Measurements from ENCODE around the gene CEP120.

The CEP120 gene

DNA sequence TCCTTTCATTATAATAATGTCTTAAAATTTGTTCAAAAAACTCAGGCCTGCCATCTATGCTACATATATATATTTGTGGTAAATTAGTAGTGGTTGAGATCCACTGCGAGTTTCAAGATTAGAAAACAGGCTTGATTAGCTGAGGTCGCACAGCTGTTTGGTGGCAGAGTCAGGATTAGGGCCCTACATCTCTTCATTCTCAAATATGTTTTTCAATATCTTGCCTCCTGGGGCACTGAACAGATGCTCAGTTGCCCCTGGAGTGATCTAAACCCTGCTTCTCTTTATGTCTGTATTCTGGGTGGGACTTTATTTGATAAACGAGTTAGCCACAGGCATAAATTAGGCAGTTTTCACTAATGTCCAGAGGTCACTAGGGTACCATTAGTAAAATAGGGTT, 27.8 kb upstream of the CEP120 start:
- H3K27ac ChIP-seq (ENCODE audit: low read depth, low read length) = no peak overlapping the region
- DNase-seq = no peak
- H3K18ac ChIP-seq (ENCODE audit: low read length) = no peak overlapping the region
- no peaks in the 10 kb centered on the region for H3K27me3 ChIP-seq (ENCODE audit: insufficient read depth, low read length, poor library complexity)
- no peaks in the 10 kb centered on the region for H3K79me1 ChIP-seq (ENCODE audit: low read length)
- no peak overlapping the region for H3K56ac ChIP-seq (ENCODE audit: low read length)
- H2BK120ac ChIP-seq (ENCODE audit: low read depth, low read length) = no peak overlapping the region
- H2BK15ac ChIP-seq (replicated peaks; ENCODE audit: low read depth) = no peak overlapping the region
- no peak overlapping the region for H3K4me2 ChIP-seq (ENCODE audit: low read length)
- H4K8ac ChIP-seq (ENCODE audit: low read depth, low read length) = no peak overlapping the region
- H3K36me3 ChIP-seq (ENCODE audit: control insufficient read depth, insufficient read depth, low read length) = no peaks in the 10 kb centered on the region
- H3K79me2 ChIP-seq (ENCODE audit: control insufficient read depth, insufficient read depth, low read length) = no peaks in the 10 kb centered on the region
- WGBS (ENCODE audit: extremely low coverage, insufficient coverage, low lambda C conversion rate) = no CpG with 5 or more reads among the region's 3 CpGs
- H2AK5ac ChIP-seq (ENCODE audit: low read length) = no peak overlapping the region
- no peaks in the 10 kb centered on the region for H3K4me1 ChIP-seq (ENCODE audit: control insufficient read depth, low read depth, low read length)
- no peak overlapping the region for H4K5ac ChIP-seq (ENCODE audit: low read length)
- H3K4ac ChIP-seq (ENCODE audit: low read depth, low read length) = no peak overlapping the region
- H3K9ac ChIP-seq (ENCODE audit: low read length) = no peak overlapping the region
- H3K4me3 ChIP-seq (ENCODE audit: low read length) = no peak overlapping the region
- H3K23ac ChIP-seq (ENCODE audit: low read length) = no peak overlapping the region
- H2BK5ac ChIP-seq (ENCODE audit: low read length) = no peak overlapping the region

DNA sequence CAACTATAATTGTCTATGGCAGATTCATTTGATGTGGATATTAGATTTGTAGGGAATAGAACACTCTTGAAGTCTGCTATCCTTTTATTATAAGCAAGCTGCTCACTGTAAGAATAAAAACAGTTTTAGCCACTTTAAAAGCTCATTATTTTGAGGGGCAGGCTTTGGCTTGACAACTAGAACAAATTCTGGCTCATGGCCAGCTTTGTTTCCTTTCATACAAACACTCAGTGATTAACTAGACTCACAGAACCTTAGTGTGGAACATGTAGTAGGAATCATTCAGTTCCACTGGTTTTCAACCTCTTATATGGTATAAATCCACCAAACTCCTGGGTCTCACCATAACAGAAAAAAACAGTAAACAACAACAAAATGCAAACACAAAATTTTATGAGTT, 27.4 kb upstream of the CEP120 start:
- Histone ChIP-seq H3K4ac (ENCODE audit: low read depth, low read length) (no peak overlapping the region), H2AK5ac (ENCODE audit: low read length) (no peak overlapping the region), H3K9ac (ENCODE audit: low read length) (no peak overlapping the region), H3K4me3 (ENCODE audit: low read length) (no peak overlapping the region), H3K36me3 (ENCODE audit: control insufficient read depth, insufficient read depth, low read length) (no peaks in the 10 kb centered on the region), H2BK5ac (ENCODE audit: low read length) (no peak overlapping the region), H4K8ac (ENCODE audit: low read depth, low read length) (no peak overlapping the region), H4K5ac (ENCODE audit: low read length) (no peak overlapping the region), H3K18ac (ENCODE audit: low read length) (no peak overlapping the region), H2BK120ac (ENCODE audit: low read depth, low read length) (no peak overlapping the region), H3K79me1 (ENCODE audit: low read length) (no peaks in the 10 kb centered on the region), H2BK15ac (replicated peaks; ENCODE audit: low read depth) (no peak overlapping the region), H3K56ac (ENCODE audit: low read length) (no peak overlapping the region), H3K4me2 (ENCODE audit: low read length) (no peak overlapping the region), H3K27me3 (ENCODE audit: insufficient read depth, low read length, poor library complexity) (no peaks in the 10 kb centered on the region), H3K27ac (ENCODE audit: low read depth, low read length) (no peak overlapping the region), H3K79me2 (ENCODE audit: control insufficient read depth, insufficient read depth, low read length) (no peaks in the 10 kb centered on the region), H3K4me1 (ENCODE audit: control insufficient read depth, low read depth, low read length) (no peaks in the 10 kb centered on the region), H3K23ac (ENCODE audit: low read length) (no peak overlapping the region)
- no peak for DNase-seq

GRCh38 chr5:123450114-123450513, 26.9 kb upstream of the CEP120 start:
- no peak overlapping the region for H3K18ac ChIP-seq (ENCODE audit: low read length)
- H3K79me1 ChIP-seq (ENCODE audit: low read length) = no peaks in the 10 kb centered on the region
- H3K36me3 ChIP-seq (ENCODE audit: control insufficient read depth, insufficient read depth, low read length) = no peaks in the 10 kb centered on the region
- H2BK120ac ChIP-seq (ENCODE audit: low read depth, low read length) = no peak overlapping the region
- no peak overlapping the region for H3K56ac ChIP-seq (ENCODE audit: low read length)
- no peak overlapping the region for H2BK5ac ChIP-seq (ENCODE audit: low read length)
- H3K4ac ChIP-seq (ENCODE audit: low read depth, low read length) = no peak overlapping the region
- no peak overlapping the region for H2BK15ac ChIP-seq (replicated peaks; ENCODE audit: low read depth)
- H4K5ac ChIP-seq (ENCODE audit: low read length) = no peak overlapping the region
- H4K8ac ChIP-seq (ENCODE audit: low read depth, low read length) = no peak overlapping the region
- no peak overlapping the region for H3K4me3 ChIP-seq (ENCODE audit: low read length)
- H3K27me3 ChIP-seq (ENCODE audit: insufficient read depth, low read length, poor library complexity) = no peaks in the 10 kb centered on the region
- H3K4me1 ChIP-seq (ENCODE audit: control insufficient read depth, low read depth, low read length) = no peaks in the 10 kb centered on the region
- no peak overlapping the region for H3K23ac ChIP-seq (ENCODE audit: low read length)
- H3K27ac ChIP-seq (ENCODE audit: low read depth, low read length) = no peak overlapping the region
- H3K79me2 ChIP-seq (ENCODE audit: control insufficient read depth, insufficient read depth, low read length) = no peaks in the 10 kb centered on the region
- DNase-seq = no peak
- no peak overlapping the region for H3K9ac ChIP-seq (ENCODE audit: low read length)
- no peak overlapping the region for H3K4me2 ChIP-seq (ENCODE audit: low read length)
- no peak overlapping the region for H2AK5ac ChIP-seq (ENCODE audit: low read length)
- no CpG with 5 or more reads among the region's 1 CpG for WGBS (ENCODE audit: extremely low coverage, insufficient coverage, low lambda C conversion rate)

GRCh38 chr5:123449424-123449974, 26.3 kb upstream of the CEP120 start:
- DNase-seq = no peak
- Histone ChIP-seq H2BK5ac (ENCODE audit: low read length) (no peak overlapping the region), H3K56ac (ENCODE audit: low read length) (no peak overlapping the region), H3K4me2 (ENCODE audit: low read length) (no peak overlapping the region), H3K36me3 (ENCODE audit: control insufficient read depth, insufficient read depth, low read length) (no peaks in the 10 kb centered on the region), H3K27me3 (ENCODE audit: insufficient read depth, low read length, poor library complexity) (no peaks in the 10 kb centered on the region), H3K79me2 (ENCODE audit: control insufficient read depth, insufficient read depth, low read length) (no peaks in the 10 kb centered on the region), H3K4ac (ENCODE audit: low read depth, low read length) (no peak overlapping the region), H2BK120ac (ENCODE audit: low read depth, low read length) (no peak overlapping the region), H4K5ac (ENCODE audit: low read length) (no peak overlapping the region), H3K18ac (ENCODE audit: low read length) (no peak overlapping the region), H3K9ac (ENCODE audit: low read length) (no peak overlapping the region), H3K27ac (ENCODE audit: low read depth, low read length) (no peak overlapping the region), H3K4me1 (ENCODE audit: control insufficient read depth, low read depth, low read length) (no peaks in the 10 kb centered on the region), H3K79me1 (ENCODE audit: low read length) (no peaks in the 10 kb centered on the region), H2AK5ac (ENCODE audit: low read length) (no peak overlapping the region), H4K8ac (ENCODE audit: low read depth, low read length) (no peak overlapping the region), H2BK15ac (replicated peaks; ENCODE audit: low read depth) (no peak overlapping the region), H3K23ac (ENCODE audit: low read length) (no peak overlapping the region), H3K4me3 (ENCODE audit: low read length) (no peak overlapping the region)
- no CpG with 5 or more reads among the region's 2 CpGs for WGBS (ENCODE audit: extremely low coverage, insufficient coverage, low lambda C conversion rate)

- no peak overlapping the region for H2BK15ac ChIP-seq (replicated peaks; ENCODE audit: low read depth)
- no peak overlapping the region for H3K23ac ChIP-seq (ENCODE audit: low read length)
- WGBS (ENCODE audit: extremely low coverage, insufficient coverage, low lambda C conversion rate) = no CpG with 5 or more reads among the region's 6 CpGs
- H4K5ac ChIP-seq (ENCODE audit: low read length) = no peak overlapping the region
- no peaks in the 10 kb centered on the region for H3K36me3 ChIP-seq (ENCODE audit: control insufficient read depth, insufficient read depth, low read length)
- no peak overlapping the region for H3K18ac ChIP-seq (ENCODE audit: low read length)
- no peak overlapping the region for H3K4me2 ChIP-seq (ENCODE audit: low read length)
- H3K56ac ChIP-seq (ENCODE audit: low read length) = no peak overlapping the region
- no peaks in the 10 kb centered on the region for H3K27me3 ChIP-seq (ENCODE audit: insufficient read depth, low read length, poor library complexity)
- no peaks in the 10 kb centered on the region for H3K79me2 ChIP-seq (ENCODE audit: control insufficient read depth, insufficient read depth, low read length)
- H3K4me3 ChIP-seq (ENCODE audit: low read length) = no peak overlapping the region
- no peak overlapping the region for H3K4ac ChIP-seq (ENCODE audit: low read depth, low read length)
- no peak overlapping the region for H3K27ac ChIP-seq (ENCODE audit: low read depth, low read length)
- H2BK120ac ChIP-seq (ENCODE audit: low read depth, low read length) = no peak overlapping the region
- H3K9ac ChIP-seq (ENCODE audit: low read length) = no peak overlapping the region
- no peaks in the 10 kb centered on the region for H3K4me1 ChIP-seq (ENCODE audit: control insufficient read depth, low read depth, low read length)
- no peak overlapping the region for H4K8ac ChIP-seq (ENCODE audit: low read depth, low read length)
- no peak overlapping the region for H2BK5ac ChIP-seq (ENCODE audit: low read length)
- no peak for DNase-seq
- no peaks in the 10 kb centered on the region for H3K79me1 ChIP-seq (ENCODE audit: low read length)
- H2AK5ac ChIP-seq (ENCODE audit: low read length) = no peak overlapping the region
Observed at GRCh38 chr5:123448743-123449142, 25.5 kb upstream of the CEP120 start.

- DNase-seq = no peak
Observed at GRCh38 chr5:123448017-123448617, 24.9 kb upstream of the CEP120 start.

More at GRCh38 chr5:123448017-123448617, 24.9 kb upstream of the CEP120 start:
- no CpG with 5 or more reads among the region's 3 CpGs for WGBS (ENCODE audit: extremely low coverage, insufficient coverage, low lambda C conversion rate)
- Histone ChIP-seq H3K23ac (ENCODE audit: low read length) (no peak overlapping the region), H3K4me1 (ENCODE audit: control insufficient read depth, low read depth, low read length) (no peaks in the 10 kb centered on the region), H3K9ac (ENCODE audit: low read length) (no peak overlapping the region), H3K18ac (ENCODE audit: low read length) (no peak overlapping the region), H4K8ac (ENCODE audit: low read depth, low read length) (no peak overlapping the region), H2BK120ac (ENCODE audit: low read depth, low read length) (no peak overlapping the region), H3K56ac (ENCODE audit: low read length) (no peak overlapping the region), H2AK5ac (ENCODE audit: low read length) (no peak overlapping the region), H3K79me1 (ENCODE audit: low read length) (no peaks in the 10 kb centered on the region), H3K4me2 (ENCODE audit: low read length) (no peak overlapping the region), H4K5ac (ENCODE audit: low read length) (no peak overlapping the region), H3K27me3 (ENCODE audit: insufficient read depth, low read length, poor library complexity) (no peaks in the 10 kb centered on the region), H3K36me3 (ENCODE audit: control insufficient read depth, insufficient read depth, low read length) (no peaks in the 10 kb centered on the region), H3K4me3 (ENCODE audit: low read length) (no peak overlapping the region), H2BK15ac (replicated peaks; ENCODE audit: low read depth) (no peak overlapping the region), H2BK5ac (ENCODE audit: low read length) (no peak overlapping the region), H3K79me2 (ENCODE audit: control insufficient read depth, insufficient read depth, low read length) (no peaks in the 10 kb centered on the region), H3K4ac (ENCODE audit: low read depth, low read length) (no peak overlapping the region), H3K27ac (ENCODE audit: low read depth, low read length) (no peak overlapping the region)

Measured in mesendoderm (in vitro differentiated cells).